ENCODE results near the gene PIPOX. TPM values are rescaled to one million over a fixed set of nuclear protein-coding genes. Genes with fewer than 3 reads are reported as not detected.

PIPOX gene
- total and polyA plus RNA-seq, 2 donors (not counting 3 experiments of a cell fraction or from before 2014, with no cell fraction given): 0.62 to 2.5 TPM

GRCh38 chr17:29077320-29077719 is 34.4 kb downstream of the PIPOX start:
- intact Hi-C loops (cut with micrococcal nuclease): no loop called here
- Histone ChIP-seq H3K4me2 (ENCODE audit: insufficient read depth, low read length) (no peak overlapping the region), H2AFZ (ENCODE audit: low read depth, low read length) (no peak overlapping the region), H3K9me1 (replicated peaks; ENCODE audit: control insufficient read depth, extremely low read depth, insufficient read depth, low read length) (no peaks in the 10 kb centered on the region), H3K4me1 (ENCODE audit: control insufficient read depth, extremely low read depth, insufficient read depth, low read length) (no peaks in the 10 kb centered on the region), H3K79me2 (ENCODE audit: control insufficient read depth, insufficient read depth, low read length) (no peaks in the 10 kb centered on the region), H3K27ac (ENCODE audit: insufficient read depth, low read depth, low read length) (no peak overlapping the region), H4K20me1 (replicated peaks; ENCODE audit: control insufficient read depth, extremely low read depth, insufficient read depth, low read length) (no peaks in the 10 kb centered on the region), H3K27me3 (ENCODE audit: control insufficient read depth in 2 of 2, insufficient read depth in 2 of 2, low read length in 2 of 2) (peaks cover 4% of the 10 kb centered on the region in 2 experiments), H3K36me3 (ENCODE audit: control insufficient read depth in 2 of 2, extremely low read depth in 1 of 2, insufficient read depth in 2 of 2, low read length in 2 of 2) (no peaks in the 10 kb centered on the region), H3K9me3 (replicated peaks; ENCODE audit: control insufficient read depth, insufficient read depth, low read length) (no peaks in the 10 kb centered on the region), H3K9ac (replicated peaks; ENCODE audit: extremely low read depth, insufficient read depth, low read length) (no peak overlapping the region), H3K4me3 (replicated peaks in 1 of 3; ENCODE audit: insufficient read depth in 1 of 3, low read depth in 1 of 3, low read length in 3 of 3) (no peak overlapping the region)
- DNase-seq (ENCODE audit: low read depth, low spot score) (no peak), FAIRE-seq (no peak)
- dilution Hi-C loops (cut with MboI; ENCODE audit: extremely low pct_ligation_motif_present, low sequenced_read_pairs): no loop called here
- POLR2A ChIA-PET: no interaction called here
- BruUV-seq (replicated peaks): no TSS peak
- CTCF ChIA-PET: interaction anchor here (0.8 to 1.3 kb wide), 4 partner anchors 12 to 112 kb away, joined by 3 to 8 read pairs (median 3); no protein-coding TSS in a partner anchor
- no peak for TF ChIP-seq GATA2 (IDR thresholded peaks at IDR 0.05; ENCODE audit: insufficient read depth, insufficient read length, low read depth, low read length)

- BruUV-seq (replicated peaks): no TSS peak
- Histone ChIP-seq H4K20me1 (replicated peaks; ENCODE audit: control insufficient read depth, extremely low read depth, insufficient read depth, low read length) (no peaks in the 10 kb centered on the region), H3K27me3 (ENCODE audit: control insufficient read depth in 2 of 2, insufficient read depth in 2 of 2, low read length in 2 of 2) (no peaks in the 10 kb centered on the region), H2AFZ (ENCODE audit: low read depth, low read length) (no peak overlapping the region), H3K4me1 (ENCODE audit: control insufficient read depth, extremely low read depth, insufficient read depth, low read length) (no peaks in the 10 kb centered on the region), H3K36me3 (ENCODE audit: control insufficient read depth in 2 of 2, extremely low read depth in 1 of 2, insufficient read depth in 2 of 2, low read length in 2 of 2) (no peaks in the 10 kb centered on the region), H3K9me1 (replicated peaks; ENCODE audit: control insufficient read depth, extremely low read depth, insufficient read depth, low read length) (no peaks in the 10 kb centered on the region), H3K4me2 (ENCODE audit: insufficient read depth, low read length) (no peak overlapping the region), H3K27ac (ENCODE audit: insufficient read depth, low read depth, low read length) (no peak overlapping the region), H3K9me3 (replicated peaks; ENCODE audit: control insufficient read depth, insufficient read depth, low read length) (no peaks in the 10 kb centered on the region), H3K4me3 (replicated peaks in 1 of 3; ENCODE audit: insufficient read depth in 1 of 3, low read depth in 1 of 3, low read length in 3 of 3) (no peak overlapping the region), H3K79me2 (ENCODE audit: control insufficient read depth, insufficient read depth, low read length) (no peaks in the 10 kb centered on the region), H3K9ac (replicated peaks; ENCODE audit: extremely low read depth, insufficient read depth, low read length) (no peak overlapping the region)
- FAIRE-seq (no peak), DNase-seq (ENCODE audit: low read depth, low spot score) (peak; percentile 14)
- ChIA-PET CTCF (interaction anchor here (1.3 to 2.6 kb wide), 3 partner anchors 25 to 113 kb away, joined by 3 to 10 read pairs (median 5); no protein-coding TSS in a partner anchor), POLR2A (no interaction called here)
- intact Hi-C loops (cut with micrococcal nuclease) (no loop called here), dilution Hi-C loops (cut with MboI; ENCODE audit: extremely low pct_ligation_motif_present, low sequenced_read_pairs) (no loop called here)
- TF ChIP-seq GATA2 (IDR thresholded peaks at IDR 0.05; ENCODE audit: insufficient read depth, insufficient read length, low read depth, low read length) (no peak), POLR2A (IDR thresholded peaks at IDR 0.05; ENCODE audit: low read depth, low read length) (no peak), MYC (IDR thresholded peaks at IDR 0.05; ENCODE audit: low read depth, low read length) (no peak), FOS (IDR thresholded peaks at IDR 0.05; ENCODE audit: borderline replicate concordance, insufficient read depth, low read length) (no peak), POLR2AphosphoS5 (IDR thresholded peaks at IDR 0.05; ENCODE audit: insufficient read depth, low read depth, low read length) (no peak), MAX (IDR thresholded peaks at IDR 0.05; ENCODE audit: insufficient read depth, insufficient read length) (no peak)
These were observed 35.5 kb downstream of the PIPOX start for GRCh38 chr17:29078183-29079045.
